ENCODE data around the gene CAMK4. TPM values are rescaled to one million over a fixed set of nuclear protein-coding genes. Genes with fewer than 3 reads are reported as not detected.

The CAMK4 gene
- total RNA-seq, 2 experiments from 2014 or later: 59.5 to 66.1 TPM

DNA sequence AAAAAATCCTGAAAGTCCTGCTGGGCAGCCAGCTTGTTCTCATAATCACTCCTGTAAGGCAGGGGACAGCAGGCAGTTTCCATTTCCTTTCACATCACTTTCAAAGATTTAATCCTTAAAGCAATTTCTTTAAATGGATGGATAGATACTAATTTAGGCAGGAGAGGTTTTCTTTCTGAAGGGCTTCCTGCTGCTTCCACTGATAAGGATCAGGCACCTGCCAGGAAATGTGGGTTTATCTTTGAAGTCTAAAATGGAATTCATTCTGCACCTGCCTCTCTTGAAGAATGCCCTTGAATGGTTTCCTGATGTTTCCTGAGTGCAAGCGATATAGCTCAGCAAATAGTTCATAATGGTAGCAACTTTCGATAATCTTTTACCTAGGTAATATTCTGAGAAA is 223.6 kb downstream of the CAMK4 start:
- H3K27ac Mint-ChIP-seq: no peak overlapping the region
- peaks cover 3% of the 10 kb centered on the region for H3K4me1 Mint-ChIP-seq
- POLR2A ChIA-PET: interaction anchor here (1.0 kb wide), 1 partner anchor 9 kb away, joined by 3 read pairs; no protein-coding TSS in a partner anchor
- H3K9me3 Mint-ChIP-seq: no peaks in the 10 kb centered on the region
- CTCF ChIA-PET: no interaction called here
- H3K4me3 Mint-ChIP-seq: no peak overlapping the region
- DNase-seq: no peak
- H3K27me3 Mint-ChIP-seq: no peaks in the 10 kb centered on the region
- H3K36me3 Mint-ChIP-seq (ENCODE audit: low read depth): peaks cover 28% of the 10 kb centered on the region

DNA sequence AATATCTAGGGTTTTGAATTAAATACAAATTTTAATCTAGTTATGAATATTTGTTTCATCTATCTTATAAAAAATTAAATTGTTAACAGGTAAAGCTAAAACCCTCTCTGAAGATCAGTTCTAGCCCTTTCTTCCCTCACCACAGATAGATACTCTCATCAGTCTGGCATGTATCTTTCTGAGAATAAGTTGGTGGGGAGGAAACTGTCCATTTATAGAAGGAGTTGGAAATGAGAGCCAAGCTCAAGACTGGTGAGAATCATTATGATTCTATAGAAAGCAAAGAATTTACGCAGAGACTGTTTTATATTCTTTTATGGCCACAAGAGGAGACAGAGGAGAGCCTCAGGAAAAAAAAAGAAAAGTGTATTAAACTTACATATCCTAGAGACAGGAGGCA is 229.1 kb downstream of the CAMK4 start:
- DNase-seq: no peak
- ChIA-PET POLR2A (no interaction called here), CTCF (no interaction called here)
- Mint-ChIP-seq H3K9me3 (no peaks in the 10 kb centered on the region), H3K4me1 (no peaks in the 10 kb centered on the region), H3K27me3 (no peaks in the 10 kb centered on the region), H3K4me3 (no peak overlapping the region), H3K36me3 (ENCODE audit: low read depth) (peaks cover 16% of the 10 kb centered on the region), H3K27ac (no peak overlapping the region)

DNA sequence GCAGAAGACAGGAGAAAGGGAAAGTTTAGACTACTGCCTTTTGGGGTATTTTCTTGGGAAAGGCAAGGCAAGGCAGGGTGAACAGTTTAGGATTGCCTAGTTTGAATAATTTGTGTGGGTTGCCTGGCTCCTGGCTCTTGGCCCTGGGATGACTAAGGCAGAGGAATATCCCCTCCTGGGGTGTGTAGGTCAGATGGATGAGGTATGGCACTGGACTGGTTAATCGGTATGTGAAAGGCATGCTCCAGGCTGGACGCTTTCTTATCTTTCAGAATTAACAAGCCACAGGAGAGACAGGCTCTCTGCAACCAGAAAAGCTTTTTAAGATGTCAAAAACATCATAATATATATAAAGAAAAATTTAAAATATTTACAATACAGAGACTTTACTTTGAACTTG is 229.6 kb downstream of the CAMK4 start:
- CTCF ChIA-PET: no interaction called here
- Mint-ChIP-seq H3K27me3 (no peaks in the 10 kb centered on the region), H3K4me1 (no peaks in the 10 kb centered on the region), H3K9me3 (no peaks in the 10 kb centered on the region), H3K4me3 (no peak overlapping the region), H3K36me3 (ENCODE audit: low read depth) (peaks cover 16% of the 10 kb centered on the region), H3K27ac (no peak overlapping the region)
- no peak for DNase-seq
- POLR2A ChIA-PET: no interaction called here

DNA sequence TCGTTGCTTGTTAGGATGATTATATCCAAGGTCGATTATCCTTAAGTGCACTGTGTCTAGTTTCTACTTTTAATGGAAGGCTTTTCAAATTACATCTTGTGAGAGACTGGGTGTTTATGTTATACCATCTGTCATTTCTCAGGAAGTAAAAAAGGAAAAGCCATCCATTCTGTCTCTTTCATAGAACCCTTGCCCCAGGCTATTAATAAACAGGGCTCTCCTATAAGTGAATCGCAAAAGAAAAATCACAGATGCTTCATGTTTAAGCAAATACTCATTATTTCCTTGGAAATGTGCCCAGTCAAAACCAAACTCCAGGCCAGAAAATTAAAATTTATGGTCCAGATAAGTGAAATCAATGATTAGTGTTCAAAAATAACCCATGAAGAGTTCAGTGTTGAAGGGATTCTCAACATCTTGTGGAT is 230.0 kb downstream of the CAMK4 start:
- no peaks in the 10 kb centered on the region for H3K4me1 Mint-ChIP-seq
- no peak overlapping the region for H3K27ac Mint-ChIP-seq
- POLR2A ChIA-PET: no interaction called here
- CTCF ChIA-PET: no interaction called here
- peaks cover 15% of the 10 kb centered on the region for H3K36me3 Mint-ChIP-seq (ENCODE audit: low read depth)
- no peak for DNase-seq
- H3K9me3 Mint-ChIP-seq: no peaks in the 10 kb centered on the region
- no peaks in the 10 kb centered on the region for H3K27me3 Mint-ChIP-seq
- H3K4me3 Mint-ChIP-seq: no peak overlapping the region

DNA sequence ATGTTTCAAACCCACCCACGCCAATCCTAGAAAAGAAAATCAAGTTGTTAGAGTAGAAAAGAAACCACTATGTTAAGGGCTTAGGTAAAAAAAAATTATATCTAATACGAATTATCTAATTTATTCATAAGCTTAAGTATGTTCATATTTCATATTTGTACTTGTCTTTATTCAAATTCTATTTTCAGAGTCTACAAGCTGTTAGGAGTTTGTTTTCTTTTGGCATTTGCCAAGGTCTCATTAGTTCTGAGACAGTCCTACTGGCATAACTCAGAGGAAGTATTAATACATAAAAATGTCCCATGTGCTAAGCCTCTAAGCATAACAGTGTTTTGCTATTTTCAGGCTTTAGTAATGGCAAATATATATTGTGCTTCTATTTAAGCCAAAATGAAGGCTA is 230.6 kb downstream of the CAMK4 start:
- H3K27ac Mint-ChIP-seq: no peak overlapping the region

DNA sequence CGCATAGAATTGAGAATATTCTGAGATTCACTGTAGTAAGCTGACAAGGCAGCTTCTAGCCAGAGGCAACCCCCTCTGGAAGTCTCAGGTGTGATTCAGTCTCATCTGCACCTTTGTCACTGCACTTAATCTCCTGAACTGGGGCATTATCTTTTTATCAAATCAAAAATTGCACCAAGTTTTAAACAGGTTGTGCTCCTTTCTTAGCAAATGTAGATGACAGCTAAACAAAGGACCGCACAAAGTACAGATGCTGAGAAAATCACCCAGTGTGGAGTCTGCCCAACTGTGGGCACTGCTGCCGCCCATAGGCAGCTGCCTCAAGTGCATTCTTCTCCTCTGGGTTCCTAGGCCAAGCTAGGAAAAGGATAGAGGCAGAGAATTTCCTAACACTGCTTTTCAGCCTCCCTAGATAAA is 237.1 kb downstream of the CAMK4 start:
- no peaks in the 10 kb centered on the region for H3K27me3 Mint-ChIP-seq
- POLR2A ChIA-PET: no interaction called here
- DNase-seq: no peak
- H3K36me3 Mint-ChIP-seq (ENCODE audit: low read depth): peaks cover 37% of the 10 kb centered on the region
- no peak overlapping the region for H3K27ac Mint-ChIP-seq
- H3K4me3 Mint-ChIP-seq: no peak overlapping the region
- CTCF ChIA-PET: no interaction called here
- H3K4me1 Mint-ChIP-seq: peaks cover 5% of the 10 kb centered on the region
- H3K9me3 Mint-ChIP-seq: peaks cover 9% of the 10 kb centered on the region

More for the DNA sequence above, 230.6 kb downstream of the CAMK4 start:
- ChIA-PET POLR2A (no interaction called here), CTCF (no interaction called here)
- Mint-ChIP-seq H3K4me3 (no peak overlapping the region), H3K9me3 (no peaks in the 10 kb centered on the region), H3K4me1 (no peaks in the 10 kb centered on the region), H3K27me3 (no peaks in the 10 kb centered on the region), H3K36me3 (ENCODE audit: low read depth) (peaks cover 13% of the 10 kb centered on the region)
- no peak for DNase-seq

DNA sequence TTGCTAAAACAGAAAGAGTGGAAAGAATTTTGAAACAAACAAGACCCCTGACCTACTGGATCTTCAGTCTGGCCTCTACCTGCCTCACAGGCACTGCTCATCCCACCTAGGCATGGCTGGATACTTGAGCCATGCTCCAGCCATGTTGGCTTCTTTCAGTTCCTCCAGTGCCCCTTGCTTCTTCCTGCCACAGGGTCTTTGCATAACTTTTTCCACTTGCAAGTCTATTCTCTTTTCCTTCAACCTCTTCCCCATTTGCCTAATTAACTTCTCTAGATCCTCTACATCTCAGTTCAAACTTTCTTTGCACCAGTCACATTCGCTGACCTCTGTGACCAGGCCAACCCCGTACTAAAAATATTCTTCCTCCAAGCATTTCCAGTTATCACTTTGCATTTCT is 237.8 kb downstream of the CAMK4 start:
- no peak overlapping the region for H3K4me3 Mint-ChIP-seq
- peaks cover 5% of the 10 kb centered on the region for H3K4me1 Mint-ChIP-seq
- peaks cover 9% of the 10 kb centered on the region for H3K9me3 Mint-ChIP-seq
- H3K36me3 Mint-ChIP-seq (ENCODE audit: low read depth): peaks cover 37% of the 10 kb centered on the region
- H3K27me3 Mint-ChIP-seq: no peaks in the 10 kb centered on the region
- H3K27ac Mint-ChIP-seq: no peak overlapping the region
- ChIA-PET CTCF (no interaction called here), POLR2A (no interaction called here)
- DNase-seq: no peak

DNA sequence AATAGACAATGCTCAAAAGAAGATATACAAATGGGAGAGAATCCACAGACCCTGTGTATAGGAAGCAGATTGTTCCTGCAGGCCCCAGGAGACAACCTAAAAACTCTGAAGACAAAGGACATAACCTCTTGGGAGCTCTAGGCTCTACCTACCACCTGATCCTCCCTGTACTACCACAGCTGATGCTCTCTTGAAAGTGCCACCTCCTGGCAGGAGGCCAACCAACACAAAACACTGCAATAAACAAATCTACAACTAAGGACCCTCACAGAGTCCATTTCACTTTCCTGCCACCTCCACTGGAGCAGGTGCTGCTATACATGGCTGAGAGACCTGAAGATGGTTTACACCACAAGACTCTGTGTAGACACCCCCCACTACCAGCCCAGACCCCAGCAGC is 239.1 kb downstream of the CAMK4 start:
- DNase-seq: no peak
- Mint-ChIP-seq H3K36me3 (ENCODE audit: low read depth) (peaks cover 37% of the 10 kb centered on the region), H3K27ac (no peak overlapping the region), H3K27me3 (no peaks in the 10 kb centered on the region), H3K9me3 (peaks cover 9% of the 10 kb centered on the region), H3K4me3 (no peak overlapping the region), H3K4me1 (peaks cover 5% of the 10 kb centered on the region)
- ChIA-PET CTCF (no interaction called here), POLR2A (no interaction called here)

DNA sequence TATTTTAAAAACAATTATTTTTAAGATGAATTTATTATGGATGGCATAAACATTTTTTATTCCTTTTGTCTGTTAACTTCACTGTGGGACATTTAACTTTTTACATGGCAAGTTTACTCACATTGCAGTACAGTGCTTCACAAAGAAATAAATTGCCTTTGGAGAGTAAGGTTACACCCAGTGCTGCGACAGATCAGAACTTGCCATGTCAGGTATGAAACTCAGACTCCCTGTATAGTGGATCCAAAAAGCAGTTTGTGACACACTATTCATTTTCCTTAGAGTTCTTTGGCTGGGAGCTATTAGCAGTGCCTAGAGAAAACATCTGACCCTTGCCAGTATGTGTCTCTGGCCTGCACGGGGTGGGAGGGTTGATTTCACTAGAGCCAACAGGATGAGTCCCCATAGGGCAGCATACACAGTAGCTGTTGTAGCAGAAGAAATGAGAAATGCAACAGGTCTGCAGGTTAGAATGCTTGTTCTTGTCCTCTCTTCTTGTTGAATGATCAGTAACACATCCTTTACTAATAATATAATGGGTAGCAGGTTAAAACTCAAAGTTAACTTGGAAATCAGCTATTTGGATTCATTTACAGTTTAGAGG is 245.2 kb downstream of the CAMK4 start:
- CTCF ChIA-PET: no interaction called here

DNA sequence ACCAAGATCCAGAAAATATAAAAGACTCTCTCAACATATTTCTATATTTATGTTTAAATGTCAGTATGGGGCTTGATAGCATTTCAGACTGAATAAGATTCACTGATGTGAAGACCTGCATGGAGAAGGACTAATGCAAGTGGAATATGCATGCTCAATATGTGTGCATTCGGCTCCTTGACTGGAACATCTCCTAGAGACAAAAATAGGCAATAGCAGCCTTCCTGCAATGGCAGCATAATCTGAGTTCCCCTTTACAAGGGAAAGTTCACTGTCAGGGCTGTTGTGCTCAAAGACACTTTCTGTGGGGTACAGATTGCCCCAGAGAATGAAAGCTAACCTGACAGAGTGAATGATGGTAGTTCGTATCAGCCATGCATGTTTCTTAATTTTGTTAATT is 245.7 kb downstream of the CAMK4 start:
- Mint-ChIP-seq H3K4me3 (no peak overlapping the region), H3K27me3 (no peaks in the 10 kb centered on the region), H3K4me1 (no peaks in the 10 kb centered on the region), H3K9me3 (peaks cover 7% of the 10 kb centered on the region), H3K27ac (no peak overlapping the region), H3K36me3 (ENCODE audit: low read depth) (peaks cover 17% of the 10 kb centered on the region)
- DNase-seq: no peak
- CTCF ChIA-PET: no interaction called here
- POLR2A ChIA-PET: no interaction called here

More for the DNA sequence above, 245.2 kb downstream of the CAMK4 start:
- Mint-ChIP-seq H3K36me3 (ENCODE audit: low read depth) (peaks cover 20% of the 10 kb centered on the region), H3K9me3 (peaks cover 7% of the 10 kb centered on the region), H3K4me3 (no peak overlapping the region), H3K4me1 (no peaks in the 10 kb centered on the region), H3K27ac (no peak overlapping the region), H3K27me3 (no peaks in the 10 kb centered on the region)
- POLR2A ChIA-PET: no interaction called here
- DNase-seq: no peak

DNA sequence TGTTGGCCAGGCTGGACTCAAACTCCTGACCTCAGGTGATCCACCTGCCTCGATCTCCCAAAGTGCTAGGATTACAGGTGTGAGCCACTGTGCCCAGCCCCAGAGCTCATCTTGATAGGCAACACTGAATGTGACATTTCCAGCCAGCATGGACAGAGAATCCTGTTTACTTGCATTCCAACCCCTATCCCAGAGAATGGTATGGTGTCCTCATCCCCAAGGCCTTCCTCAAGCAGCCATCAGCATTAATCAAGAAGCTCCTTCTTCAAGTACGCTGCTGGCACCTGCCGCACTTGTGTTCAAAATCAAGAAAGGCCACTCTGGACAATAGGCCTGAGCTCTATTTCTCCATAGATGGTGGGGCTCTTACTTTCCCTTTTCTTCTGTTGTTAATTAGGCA is 247.9 kb downstream of the CAMK4 start:
- POLR2A ChIA-PET: no interaction called here
- no peak overlapping the region for H3K27ac Mint-ChIP-seq

DNA sequence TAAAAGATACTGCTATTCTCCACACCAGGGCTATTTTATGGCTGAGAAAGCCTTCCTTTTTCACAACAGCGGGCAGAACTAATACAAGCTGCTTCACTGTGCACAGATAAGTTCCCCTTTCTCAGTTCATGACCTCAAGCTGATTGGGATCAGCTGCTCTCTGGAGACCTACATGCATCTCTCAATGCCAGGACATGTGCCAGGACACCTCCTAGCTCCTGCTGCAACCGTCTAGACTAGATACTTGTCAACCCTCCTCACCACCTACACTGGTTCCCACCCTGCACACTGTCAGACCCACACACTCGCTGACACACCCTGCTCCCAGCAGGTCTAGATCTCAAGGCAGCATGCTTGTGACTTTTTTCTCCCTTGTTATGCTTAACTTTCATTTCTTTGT is 248.4 kb downstream of the CAMK4 start:
- Mint-ChIP-seq H3K4me1 (no peaks in the 10 kb centered on the region), H3K36me3 (ENCODE audit: low read depth) (peaks cover 10% of the 10 kb centered on the region), H3K4me3 (no peak overlapping the region), H3K9me3 (peaks cover 4% of the 10 kb centered on the region), H3K27me3 (no peaks in the 10 kb centered on the region), H3K27ac (no peak overlapping the region)
- ChIA-PET POLR2A (interaction anchor here (0.6 kb wide), 1 partner anchor 674 kb away, joined by 3 read pairs; no protein-coding TSS in a partner anchor), CTCF (no interaction called here)
- DNase-seq: no peak

More for the DNA sequence above, 247.9 kb downstream of the CAMK4 start:
- no peaks in the 10 kb centered on the region for H3K27me3 Mint-ChIP-seq
- no peak for DNase-seq
- H3K4me3 Mint-ChIP-seq: no peak overlapping the region
- H3K36me3 Mint-ChIP-seq (ENCODE audit: low read depth): peaks cover 10% of the 10 kb centered on the region
- CTCF ChIA-PET: no interaction called here
- H3K9me3 Mint-ChIP-seq: peaks cover 4% of the 10 kb centered on the region
- no peaks in the 10 kb centered on the region for H3K4me1 Mint-ChIP-seq

DNA sequence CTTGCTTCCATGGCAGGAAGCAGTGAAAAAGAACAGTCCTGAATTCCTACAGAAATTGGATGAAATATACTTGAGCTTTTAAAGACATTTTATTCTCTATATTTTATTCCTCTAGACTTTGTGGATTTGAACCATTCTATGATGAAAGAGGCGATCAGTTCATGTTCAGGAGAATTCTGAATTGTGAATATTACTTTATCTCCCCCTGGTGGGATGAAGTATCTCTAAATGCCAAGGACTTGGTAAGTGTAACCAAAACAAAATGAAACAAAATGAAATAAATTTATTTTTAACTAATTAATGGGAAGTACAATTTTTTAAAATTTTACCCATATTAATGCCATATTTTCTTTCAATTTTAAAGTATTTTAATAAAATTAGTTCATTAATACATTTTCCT is 254.1 kb downstream of the CAMK4 start:
- POLR2A ChIA-PET: no interaction called here
- Mint-ChIP-seq H3K4me1 (no peaks in the 10 kb centered on the region), H3K36me3 (ENCODE audit: low read depth) (peaks cover 16% of the 10 kb centered on the region), H3K4me3 (no peak overlapping the region), H3K27me3 (no peaks in the 10 kb centered on the region), H3K9me3 (no peaks in the 10 kb centered on the region), H3K27ac (no peak overlapping the region)
- DNase-seq: no peak
- CTCF ChIA-PET: interaction anchor here (1.2 kb wide), 1 partner anchor 319 kb away, joined by 5 read pairs; no protein-coding TSS in a partner anchor

DNA sequence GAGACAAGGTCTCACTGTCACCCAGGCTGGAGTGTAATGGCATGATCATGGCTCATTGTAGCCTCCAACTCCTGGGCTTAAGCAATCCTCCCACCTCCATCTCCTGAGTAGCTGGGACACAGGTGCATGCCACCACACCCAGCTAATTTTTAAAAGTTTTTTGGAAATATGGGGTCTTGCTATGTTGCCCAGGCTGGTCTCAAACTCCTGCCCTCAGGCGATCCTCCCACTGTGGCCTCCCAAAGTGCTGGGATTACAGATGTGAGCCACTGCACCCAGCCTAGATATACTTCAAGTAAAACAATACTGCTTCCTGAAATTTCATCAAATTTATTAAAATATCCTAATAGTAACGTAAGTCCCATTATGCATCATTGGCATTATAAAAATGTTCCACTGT is 254.7 kb downstream of the CAMK4 start:
- ChIA-PET POLR2A (no interaction called here), CTCF (no interaction called here)
- Mint-ChIP-seq H3K4me1 (no peaks in the 10 kb centered on the region), H3K36me3 (ENCODE audit: low read depth) (peaks cover 22% of the 10 kb centered on the region), H3K4me3 (no peak overlapping the region), H3K27me3 (no peaks in the 10 kb centered on the region), H3K27ac (no peak overlapping the region), H3K9me3 (no peaks in the 10 kb centered on the region)
- DNase-seq: no peak
